Activated CD8-positive, alpha-beta memory T cell treated with anti-CD3 and anti-CD28 coated beads, Interleukin-2, amount 50 U/mL, for 24 hours (primary cell): Measurements from ENCODE around the gene TPR.

ENCODE experiments used
- DNase-seq: peaks from one replicate; pipeline ENCODE4 v3.0.0-alpha.2; 2020; ENCODE audit errors: extremely low read depth

The TPR gene

DNA sequence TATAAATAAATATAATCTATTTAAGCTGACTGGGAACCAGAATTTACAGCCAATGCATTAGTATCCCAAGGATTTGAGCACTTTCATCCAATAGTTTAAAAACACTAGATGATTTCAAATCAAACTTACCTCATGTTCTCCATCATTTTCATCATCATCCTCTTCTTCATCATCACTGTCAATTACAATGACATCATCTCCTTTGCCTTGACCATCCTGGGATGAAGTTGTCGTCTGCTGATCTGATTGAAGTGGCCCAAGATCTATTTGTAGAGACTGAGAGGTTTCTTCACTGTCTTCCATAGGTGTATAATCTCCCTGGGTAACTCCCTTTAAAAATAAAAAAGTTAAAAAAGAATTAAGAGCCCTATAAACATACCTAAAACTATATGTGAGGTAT, 47.7 kb downstream of the TPR start:
- no peak for DNase-seq

DNA sequence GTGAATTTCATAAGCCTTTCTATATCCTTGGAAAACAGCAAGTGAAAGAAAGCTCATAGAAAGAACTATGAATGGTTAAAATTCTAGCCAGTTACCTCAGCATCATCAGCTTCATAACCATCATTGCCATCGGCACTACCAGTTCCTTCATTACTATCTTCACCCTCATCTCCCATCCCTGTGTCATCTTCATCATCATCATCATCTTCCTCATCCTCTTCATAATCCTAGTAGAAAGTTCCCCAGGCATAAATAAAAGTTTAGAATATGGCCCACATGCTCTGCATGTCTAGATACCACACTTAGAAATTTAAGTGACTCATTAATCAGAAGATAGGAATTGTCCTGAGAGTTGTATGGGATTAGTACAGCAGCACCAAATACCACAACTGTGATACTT, 49.0 kb downstream of the TPR start:
- no peak for DNase-seq

DNA sequence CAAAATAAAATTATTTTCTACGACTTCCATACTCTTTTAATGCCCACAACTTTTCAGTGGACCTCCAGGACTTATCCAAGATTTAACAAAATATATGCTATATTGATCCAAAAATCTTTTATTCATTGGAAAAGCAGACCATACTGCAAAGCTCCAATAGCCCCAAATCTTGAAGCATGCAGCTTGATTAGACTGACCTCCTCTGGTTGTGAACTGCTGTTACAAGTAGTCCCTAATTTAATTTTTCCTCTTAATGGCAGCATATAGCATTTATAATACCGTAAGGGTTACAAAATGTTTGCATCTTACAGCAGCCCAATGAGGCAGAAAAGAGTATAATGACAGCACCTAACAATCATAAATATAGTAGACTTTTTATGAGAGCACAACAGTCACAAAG, 49.8 kb downstream of the TPR start:
- DNase-seq, result no peak

DNA sequence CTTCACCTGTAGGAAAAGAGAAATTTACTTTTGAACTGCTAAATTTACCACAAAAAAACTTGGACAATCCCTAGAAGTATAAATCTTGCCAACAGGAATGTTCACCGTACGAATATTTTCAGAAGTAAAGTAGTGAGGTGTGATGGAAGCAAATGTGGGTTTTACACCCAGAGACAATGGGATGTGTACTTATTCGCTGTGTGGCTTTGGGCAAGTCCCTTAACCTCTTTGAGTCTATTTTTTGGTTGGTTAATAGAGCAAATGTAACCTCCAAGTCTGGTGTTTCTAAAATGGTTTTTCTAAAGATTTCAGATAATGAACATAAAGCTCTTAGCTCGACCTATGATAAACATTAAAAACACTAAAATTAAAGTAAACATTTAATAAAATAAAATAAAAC, 51.2 kb downstream of the TPR start:
- no peak for DNase-seq

DNA sequence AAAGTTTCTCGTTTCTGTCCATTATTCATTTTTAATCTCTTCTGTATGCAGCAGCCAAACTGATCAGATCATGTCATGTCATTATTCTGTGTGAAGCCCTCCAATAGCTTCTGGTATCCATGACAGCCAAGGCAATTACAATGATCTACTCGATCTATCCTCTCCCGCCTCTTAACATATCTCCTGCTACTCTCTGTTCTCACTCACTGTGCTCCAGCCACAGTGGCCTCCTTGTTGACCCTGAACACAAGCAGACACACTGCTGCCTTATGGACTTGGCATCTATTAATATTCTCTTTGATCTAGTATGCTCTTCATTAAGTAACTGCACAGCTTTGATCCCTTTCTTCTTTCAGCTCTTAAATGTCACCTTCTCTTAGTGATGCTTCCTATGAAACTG, 59.5 kb downstream of the TPR start:
- no peak for DNase-seq

DNA sequence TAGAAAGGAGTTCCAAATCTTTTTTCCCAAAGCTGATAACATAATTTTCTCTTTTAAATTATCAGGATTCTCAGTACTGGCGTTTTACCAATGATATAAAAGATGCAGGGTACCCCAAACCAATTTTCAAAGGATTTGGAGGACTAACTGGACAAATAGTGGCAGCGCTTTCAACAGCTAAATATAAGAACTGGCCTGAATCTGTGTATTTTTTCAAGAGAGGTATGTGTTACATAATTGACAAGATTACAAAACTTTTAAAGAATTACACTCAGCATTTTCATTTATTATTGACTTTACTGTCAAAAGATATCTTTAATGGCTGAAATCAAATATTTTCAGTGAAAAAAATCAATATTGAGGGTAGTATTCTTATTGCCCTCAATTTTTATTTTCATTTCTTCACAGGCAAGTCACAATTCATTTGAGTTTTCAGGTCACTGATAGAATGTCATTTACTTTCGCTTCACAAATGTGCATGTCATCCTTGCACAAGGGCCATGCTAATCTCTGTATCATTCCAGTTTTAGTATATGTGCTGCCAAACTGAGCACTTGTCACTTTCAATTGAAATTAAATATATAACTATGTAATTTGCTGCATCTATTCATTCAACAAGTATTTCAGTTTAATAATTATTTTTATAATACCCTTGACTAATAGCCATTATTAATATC, 63.5 kb downstream of the TPR start:
- no peak for DNase-seq

DNA sequence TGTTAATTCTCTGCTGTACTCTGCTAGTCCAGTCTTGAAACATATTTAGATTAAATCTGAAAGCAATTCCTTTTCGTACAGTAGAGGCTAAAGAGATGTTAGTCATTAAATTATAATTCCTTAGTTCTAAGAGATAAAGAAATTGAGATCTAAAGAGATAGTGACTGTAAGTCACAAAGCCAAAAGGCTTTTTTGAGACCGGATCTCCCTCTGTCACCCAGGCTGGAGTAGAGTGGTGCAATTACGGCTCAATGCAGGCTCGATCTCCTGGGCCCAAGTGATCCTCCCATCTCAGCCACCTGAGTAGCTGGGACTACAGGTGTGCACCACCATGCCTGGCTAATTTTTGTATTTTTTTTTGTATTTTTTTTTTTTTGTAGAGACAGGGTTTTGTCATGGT, 64.7 kb downstream of the TPR start:
- no peak for DNase-seq

DNA sequence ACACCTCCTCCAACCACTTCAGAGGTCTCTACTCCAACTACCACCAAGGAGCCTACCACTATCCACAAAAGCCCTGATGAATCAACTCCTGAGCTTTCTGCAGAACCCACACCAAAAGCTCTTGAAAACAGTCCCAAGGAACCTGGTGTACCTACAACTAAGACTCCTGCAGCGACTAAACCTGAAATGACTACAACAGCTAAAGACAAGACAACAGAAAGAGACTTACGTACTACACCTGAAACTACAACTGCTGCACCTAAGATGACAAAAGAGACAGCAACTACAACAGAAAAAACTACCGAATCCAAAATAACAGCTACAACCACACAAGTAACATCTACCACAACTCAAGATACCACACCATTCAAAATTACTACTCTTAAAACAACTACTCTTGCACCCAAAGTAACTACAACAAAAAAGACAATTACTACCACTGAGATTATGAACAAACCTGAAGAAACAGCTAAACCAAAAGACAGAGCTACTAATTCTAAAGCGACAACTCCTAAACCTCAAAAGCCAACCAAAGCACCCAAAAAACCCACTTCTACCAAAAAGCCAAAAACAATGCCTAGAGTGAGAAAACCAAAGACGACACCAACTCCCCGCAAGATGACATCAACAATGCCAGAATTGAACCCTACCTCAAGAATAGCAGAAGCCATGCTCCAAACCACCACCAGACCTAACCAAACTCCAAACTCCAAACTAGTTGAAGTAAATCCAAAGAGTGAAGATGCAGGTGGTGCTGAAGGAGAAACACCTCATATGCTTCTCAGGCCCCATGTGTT, 66.6 kb downstream of the TPR start:
- no peak for DNase-seq

DNA sequence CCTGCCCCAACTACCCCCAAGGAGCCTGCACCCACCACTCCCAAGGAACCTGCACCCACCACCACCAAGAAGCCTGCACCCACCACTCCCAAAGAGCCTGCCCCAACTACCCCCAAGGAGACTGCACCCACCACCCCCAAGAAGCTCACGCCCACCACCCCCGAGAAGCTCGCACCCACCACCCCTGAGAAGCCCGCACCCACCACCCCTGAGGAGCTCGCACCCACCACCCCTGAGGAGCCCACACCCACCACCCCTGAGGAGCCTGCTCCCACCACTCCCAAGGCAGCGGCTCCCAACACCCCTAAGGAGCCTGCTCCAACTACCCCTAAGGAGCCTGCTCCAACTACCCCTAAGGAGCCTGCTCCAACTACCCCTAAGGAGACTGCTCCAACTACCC, 67.6 kb downstream of the TPR start:
- DNase-seq, result no peak

DNA sequence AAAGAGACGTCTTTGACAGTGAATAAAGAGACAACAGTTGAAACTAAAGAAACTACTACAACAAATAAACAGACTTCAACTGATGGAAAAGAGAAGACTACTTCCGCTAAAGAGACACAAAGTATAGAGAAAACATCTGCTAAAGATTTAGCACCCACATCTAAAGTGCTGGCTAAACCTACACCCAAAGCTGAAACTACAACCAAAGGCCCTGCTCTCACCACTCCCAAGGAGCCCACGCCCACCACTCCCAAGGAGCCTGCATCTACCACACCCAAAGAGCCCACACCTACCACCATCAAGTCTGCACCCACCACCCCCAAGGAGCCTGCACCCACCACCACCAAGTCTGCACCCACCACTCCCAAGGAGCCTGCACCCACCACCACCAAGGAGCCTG, 68.5 kb downstream of the TPR start:
- DNase-seq, result no peak

DNA sequence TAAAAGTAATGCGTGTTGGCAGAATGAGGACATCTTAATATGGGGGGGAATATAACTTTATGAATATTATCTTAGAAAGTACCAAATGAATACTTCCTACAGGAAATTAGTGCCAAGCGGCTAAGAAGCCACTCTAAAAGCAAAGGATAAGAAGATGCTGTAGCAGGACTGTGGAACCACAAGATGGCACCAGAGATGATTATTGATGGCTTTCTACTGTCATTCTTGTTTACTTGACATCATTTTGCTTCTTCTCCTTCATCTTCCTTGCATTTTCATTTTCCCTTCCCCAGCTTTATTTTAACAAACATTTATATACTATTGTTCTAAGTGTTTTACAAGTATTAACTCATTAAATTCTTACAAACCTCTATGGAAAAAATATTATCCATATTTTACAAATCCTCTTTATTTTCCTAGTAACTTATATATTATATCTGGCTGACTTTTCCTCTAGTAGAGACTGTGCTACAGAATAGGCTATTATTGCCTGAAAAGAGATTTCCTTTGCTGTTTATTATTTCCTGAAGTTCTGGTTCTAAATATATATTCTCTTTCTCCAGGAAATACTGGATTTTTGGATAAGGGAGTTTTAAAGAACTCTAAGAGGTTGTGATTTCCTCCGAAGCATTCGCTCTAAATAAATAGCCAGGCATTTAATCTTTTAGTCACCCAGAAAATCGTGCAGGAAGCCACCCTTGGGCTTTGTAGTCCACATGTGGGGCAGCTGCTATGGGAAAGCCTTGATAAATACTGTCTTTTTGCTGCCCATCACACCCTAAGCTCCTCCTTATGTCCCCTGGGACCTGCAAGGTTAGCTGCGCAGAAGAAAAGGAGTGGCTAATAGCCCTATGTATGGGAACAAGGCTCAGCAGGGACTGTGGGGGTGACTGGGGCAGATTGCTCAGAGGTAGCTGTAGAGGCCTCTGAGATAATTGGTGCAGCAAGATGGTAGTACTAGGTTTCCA, 69.8 kb downstream of the TPR start:
- DNase-seq, result no peak

DNA sequence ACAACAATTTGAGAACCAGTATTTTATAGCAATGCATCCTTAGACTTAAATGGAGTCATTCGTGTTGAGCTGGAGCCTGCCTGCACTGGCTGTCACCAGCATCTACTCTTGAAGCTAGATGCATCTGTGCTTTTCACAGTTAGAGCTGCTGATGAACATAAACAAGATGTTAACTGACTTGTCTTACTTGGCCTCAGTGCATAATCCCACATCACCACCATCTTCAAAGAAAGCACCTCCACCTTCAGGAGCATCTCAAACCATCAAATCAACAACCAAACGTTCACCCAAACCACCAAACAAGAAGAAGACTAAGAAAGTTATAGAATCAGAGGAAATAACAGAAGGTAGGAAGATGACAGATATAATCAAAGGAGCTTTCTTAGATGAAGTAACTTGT, 71.1 kb downstream of the TPR start:
- DNase-seq, result no peak

DNA sequence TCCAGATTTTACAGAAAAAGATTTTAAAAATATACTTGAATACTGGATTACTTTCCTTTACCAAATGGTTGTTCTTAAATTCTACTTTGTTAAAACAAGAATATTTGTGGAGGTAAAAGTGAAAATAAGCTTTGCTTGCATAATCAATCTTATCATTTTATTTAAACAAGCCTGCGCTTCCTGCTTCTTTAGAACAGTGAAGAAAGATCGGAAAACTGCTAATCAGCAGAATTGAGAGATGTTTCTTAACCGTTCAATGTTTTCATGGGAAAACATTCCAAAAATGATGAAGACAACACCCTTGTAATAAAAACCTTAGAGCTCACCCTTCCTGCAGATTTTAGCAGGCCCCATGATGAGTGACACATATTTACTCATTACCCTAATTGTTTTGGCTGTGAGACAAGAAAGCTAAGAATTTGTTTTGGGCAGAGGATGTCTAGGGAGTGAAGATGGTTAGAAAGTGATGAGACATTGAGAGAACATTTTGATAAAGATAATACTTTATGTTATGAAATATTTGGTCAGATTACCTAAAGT, 72.6 kb downstream of the TPR start:
- DNase-seq, result no peak

DNA sequence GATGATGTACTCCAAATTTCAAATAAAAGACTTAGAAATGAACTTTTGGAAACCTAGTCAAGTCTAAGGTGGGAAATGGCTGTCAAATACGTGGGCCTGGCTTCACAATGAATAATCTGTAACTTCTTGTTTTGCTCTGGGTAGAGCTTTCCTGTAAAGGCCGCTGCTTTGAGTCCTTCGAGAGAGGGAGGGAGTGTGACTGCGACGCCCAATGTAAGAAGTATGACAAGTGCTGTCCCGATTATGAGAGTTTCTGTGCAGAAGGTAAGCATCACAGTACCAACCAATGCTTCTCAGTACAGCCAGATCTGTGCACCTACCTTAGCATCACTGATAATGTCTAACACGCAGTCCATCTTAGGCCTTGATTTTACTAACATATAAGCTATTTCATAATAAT, 73.6 kb downstream of the TPR start:
- no peak for DNase-seq

DNA sequence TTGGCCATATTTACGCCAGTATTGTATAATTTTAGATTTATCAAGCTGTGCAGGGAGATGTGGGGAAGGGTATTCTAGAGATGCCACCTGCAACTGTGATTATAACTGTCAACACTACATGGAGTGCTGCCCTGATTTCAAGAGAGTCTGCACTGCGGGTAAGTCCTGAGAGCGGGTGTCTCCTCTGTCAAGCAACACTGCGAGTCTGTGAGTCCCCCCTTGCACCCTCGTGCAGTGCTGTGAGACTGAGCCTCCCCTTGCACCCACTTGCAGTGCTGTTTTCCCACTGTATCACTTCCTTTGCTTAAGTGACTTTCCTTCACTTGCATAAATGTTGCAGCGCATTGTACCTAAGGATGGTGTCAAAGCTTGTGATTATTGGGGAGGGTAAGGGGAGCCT, 75.0 kb downstream of the TPR start:
- no peak for DNase-seq

DNA sequence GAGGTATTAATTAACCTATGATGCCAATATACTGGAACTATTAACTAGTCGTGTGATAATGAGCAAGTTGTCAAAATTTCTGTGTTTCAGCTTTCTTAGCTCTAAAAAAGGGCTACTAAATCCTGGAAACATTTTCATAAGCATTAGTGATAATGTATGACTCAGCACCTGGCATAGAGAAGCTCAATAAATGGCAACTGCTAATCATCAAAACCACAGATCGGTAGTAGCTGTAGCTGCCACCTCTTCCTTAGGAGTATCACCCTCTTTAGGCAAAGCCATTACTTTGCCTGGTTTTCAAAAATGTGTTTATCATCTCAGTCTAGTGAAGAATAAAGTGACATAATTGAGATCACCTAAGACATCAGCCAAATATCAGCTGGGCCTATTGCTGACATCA, 75.5 kb downstream of the TPR start:
- DNase-seq, result no peak

DNA sequence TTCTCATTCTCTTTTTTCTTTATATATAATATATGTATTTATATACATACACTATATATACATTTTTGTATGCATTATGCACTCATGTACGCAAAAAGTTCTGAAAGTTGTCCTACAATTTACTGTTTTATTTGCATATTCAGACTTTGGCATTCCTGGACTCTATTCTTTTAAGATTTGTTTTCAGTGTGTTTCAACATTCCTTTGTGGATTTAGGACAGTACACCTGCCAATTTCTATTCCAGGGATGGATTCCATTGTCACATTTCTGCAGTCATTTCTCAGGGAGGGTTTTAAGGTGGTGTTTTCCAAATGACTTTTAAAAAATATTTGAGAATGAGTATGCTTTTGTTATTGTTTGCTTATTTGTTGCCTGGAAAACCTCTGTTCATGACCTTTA, 76.2 kb downstream of the TPR start:
- DNase-seq, result no peak

DNA sequence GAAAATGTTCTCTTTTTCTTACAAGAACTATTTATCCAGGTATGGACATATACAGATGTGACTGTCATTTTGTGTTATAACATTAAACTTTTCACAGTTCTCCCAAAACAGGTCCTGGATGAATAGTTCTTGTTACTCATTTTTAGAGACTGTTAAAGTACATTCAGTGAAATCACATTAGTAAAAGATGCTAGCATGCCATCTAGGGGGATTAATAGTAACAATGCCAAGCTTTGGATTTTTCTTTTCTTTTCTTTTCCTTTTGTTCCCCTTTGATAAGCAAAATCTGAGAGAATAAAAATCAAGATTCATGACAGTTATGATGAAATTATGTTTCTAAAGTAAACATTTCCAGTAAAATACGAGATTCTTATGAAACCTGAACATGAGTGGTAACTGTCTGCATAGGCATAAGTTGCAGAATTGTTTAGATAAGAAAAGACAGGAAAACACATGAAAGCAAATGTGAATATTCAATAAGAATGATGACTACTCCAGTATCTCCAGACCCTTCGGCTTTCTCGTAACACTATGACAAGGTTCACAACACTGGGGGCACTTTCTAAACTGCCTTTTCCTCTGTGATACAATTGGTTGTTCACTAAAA, 77.5 kb downstream of the TPR start:
- DNase-seq, result no peak

DNA sequence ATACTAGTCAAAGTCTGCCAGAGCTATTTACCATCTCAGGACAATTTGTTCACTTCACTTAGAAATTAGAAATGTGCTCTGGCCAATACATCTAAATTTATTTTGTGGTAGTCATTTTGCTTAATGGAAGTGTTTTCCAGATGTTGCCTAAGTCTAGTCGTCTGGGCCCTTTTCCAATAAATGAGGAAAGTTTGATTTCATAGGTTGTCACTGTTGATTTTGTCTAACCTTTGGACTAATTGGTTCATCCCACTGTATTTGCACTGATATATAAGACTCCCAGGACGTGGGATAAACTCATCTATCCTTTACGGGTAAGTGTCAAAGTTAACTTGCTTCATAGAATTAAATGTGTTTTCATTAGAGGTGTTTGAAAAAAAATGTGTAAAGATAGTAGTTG, 79.1 kb downstream of the TPR start, which contains the start of gene PRG4:
PRG4 (plus strand) TSS at position 300 of the 400 bp plus-strand sequence.
- DNase-seq, result no peak

DNA sequence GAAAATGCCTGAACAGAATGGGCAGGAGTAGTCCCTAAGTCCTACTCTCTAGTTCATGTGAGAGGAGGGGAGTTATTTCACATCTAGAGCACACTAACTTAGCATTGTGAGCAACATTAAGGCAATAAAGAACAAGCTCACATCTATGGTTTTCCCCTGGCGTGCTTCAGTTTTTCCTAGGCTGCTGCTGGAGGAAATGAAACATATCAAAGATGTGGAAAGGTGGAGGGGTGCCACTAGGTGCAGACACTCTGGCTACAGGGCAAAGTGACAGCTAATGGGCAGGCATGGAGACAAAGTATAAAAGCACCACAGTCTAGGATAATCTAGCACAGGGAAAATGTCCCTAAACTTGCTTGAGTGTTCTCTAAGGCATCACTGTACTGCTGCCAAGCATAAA, 82.2 kb downstream of the TPR start:
- DNase-seq, result no peak

DNA sequence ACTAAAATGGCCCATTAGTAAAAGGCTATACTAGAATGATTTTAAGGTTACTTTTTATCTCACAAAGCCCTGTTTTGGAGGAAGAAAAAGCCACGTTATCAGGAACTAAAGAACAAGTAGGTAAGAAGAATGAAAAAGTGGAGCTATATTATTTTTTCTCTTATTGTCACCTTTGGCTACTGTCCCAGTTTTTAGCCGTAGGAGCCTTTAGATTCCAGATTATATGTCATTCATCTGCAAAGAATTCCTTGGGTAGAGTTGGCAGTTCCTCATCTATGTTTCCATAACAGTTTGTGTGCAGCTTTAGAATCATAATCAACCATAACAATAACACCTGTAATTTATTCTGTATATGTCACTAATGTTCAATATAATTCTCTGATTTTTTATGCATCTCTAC, 83.8 kb downstream of the TPR start:
- no peak for DNase-seq
